Activated CD4-positive, alpha-beta T cell treated with anti-CD3 and anti-CD28 coated beads, Interleukin-10, Interleukin-2, amounts not matched to agents 100 ng/mL and 50 ng/mL, durations not matched to agents 16 hours and 8 hours (primary cell): Measurements from ENCODE around the gene CCL21.
"Not testable (repeated sequence)": the region's sequence is repeated elsewhere in the genome, so short reads cannot be mapped to it uniquely, and the experiment has no call there.

Experiments used
- DNase-seq: peaks from one replicate; pipeline ENCODE4 v3.0.0-alpha.2; 2020

The CCL21 gene

GRCh38 chr9:34710023-34710422 is at the start of gene CCL21:
TSS of gene CCL21 (minus strand) at chr9:34710136. CDS start at chr9:34710066, 70 bp downstream.
- no peak for DNase-seq

DNA sequence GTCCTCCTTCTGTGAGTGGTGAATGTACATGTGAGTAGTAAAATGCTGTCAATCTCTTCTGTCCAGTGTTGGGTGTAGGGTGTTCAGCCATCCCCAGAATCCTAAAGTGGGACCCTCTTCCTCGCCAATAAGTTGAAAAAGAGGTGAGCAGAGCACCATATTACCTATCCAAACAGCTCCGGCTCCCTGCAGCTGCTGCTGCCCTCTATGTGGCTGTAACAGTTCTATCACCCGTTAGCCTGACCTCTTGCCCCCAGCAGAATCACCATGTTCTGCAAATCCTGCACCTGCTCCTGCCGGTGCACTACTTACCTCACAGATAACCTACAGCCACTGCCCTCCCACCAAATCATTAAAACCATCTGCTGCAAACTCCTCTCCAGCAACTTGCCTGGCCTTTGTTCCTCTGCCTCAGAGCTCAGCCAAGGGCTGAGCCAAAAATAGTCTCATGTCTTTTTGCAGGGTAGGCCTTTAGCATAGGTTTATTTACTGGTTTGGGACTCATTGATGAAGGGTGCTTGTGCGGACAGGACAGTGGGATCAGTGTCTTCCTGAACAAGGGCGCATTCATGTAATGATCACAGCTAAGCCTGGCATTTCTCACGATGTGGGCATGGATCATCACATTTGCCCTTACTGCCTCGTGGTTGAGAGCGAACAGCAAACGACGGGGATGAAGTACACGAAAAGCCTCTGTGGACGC is 49.6 kb upstream of the CCL21 start:
- no peak for DNase-seq

DNA sequence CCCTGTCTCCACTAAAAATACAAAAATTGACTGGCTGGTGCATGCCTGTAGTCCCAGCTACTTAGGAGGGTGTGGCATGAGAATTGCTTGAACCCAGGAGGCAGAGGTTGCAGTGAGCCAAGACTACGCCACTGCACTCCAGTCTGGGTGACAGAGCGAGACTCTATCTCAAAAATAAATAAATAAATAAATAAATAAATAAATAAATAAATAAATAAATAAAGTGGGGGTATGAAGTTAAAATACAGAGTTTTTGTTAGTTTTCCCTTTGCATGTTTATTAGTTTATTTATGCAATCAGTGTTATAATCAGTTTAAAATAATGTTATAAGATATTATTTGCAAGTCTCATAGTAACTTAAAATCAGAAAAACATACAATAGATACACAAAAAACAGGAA is 40.4 kb upstream of the CCL21 start:
- not testable (repeated sequence) for DNase-seq

DNA sequence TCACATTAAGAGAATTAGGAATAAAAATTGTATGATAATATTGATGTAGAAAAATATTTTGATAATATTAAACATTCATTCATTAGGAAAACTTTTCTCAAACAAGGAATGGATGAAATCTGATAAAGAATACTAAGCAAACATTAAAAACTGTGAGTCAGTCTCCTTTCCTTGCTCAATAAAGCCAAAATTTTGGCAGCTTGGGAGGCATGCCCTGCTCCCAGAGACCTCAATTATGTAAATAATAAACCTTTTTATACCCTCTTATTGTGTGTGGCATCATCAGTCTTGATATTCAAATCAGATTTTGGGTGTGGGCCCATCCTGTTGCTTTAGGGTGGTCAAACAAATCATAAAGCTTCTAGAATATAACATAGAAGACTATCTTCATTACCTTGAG is 36.6 kb upstream of the CCL21 start:
- DNase-seq: no peak

GRCh38 chr9:34744295-34745221 is 34.6 kb upstream of the CCL21 start:
- no peak for DNase-seq

DNA sequence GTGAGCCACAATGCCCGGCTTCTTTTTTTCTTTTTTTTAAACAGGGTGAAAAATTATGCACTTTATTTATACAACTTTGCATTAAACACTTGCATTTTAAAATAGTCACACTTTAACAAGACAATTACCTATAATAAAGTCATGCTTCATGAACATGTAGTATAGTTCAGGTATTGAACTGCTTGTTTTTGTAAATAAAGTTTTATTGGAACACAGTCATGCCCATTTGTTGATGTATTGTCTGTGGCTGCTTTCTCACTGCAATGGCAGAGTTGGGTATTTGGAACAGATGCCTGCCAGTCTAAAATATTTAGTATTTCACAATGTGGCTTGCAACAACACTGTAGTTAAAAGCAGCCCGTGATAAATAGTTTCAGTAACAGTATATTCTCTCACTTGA is 32.8 kb upstream of the CCL21 start:
- no peak for DNase-seq

DNA sequence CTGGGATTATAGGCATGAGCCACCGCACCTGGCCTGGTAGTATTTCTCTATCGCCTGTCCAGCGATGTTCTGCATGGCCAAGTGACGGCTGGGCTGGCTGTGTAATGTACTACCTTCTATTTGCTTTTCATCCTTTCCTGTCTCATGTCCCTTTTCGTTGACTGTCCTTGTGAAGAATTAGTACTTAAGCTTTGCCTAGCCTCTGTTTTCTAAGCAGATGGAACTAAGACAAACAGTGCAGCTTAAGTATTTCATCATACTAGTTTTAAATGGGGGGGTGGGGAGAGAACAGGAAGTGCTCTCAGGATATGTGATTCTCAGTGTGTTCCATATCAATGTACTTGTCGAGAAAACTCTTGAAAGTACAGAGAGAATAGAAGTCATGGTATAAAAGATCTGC is 31.7 kb upstream of the CCL21 start:
- no peak for DNase-seq

- not testable (repeated sequence) for DNase-seq
These were observed 30.2 kb upstream of the CCL21 start for GRCh38 chr9:34740176-34740575.

- no peak for DNase-seq
These were observed 27.8 kb upstream of the CCL21 start for GRCh38 chr9:34737677-34738260.

DNA sequence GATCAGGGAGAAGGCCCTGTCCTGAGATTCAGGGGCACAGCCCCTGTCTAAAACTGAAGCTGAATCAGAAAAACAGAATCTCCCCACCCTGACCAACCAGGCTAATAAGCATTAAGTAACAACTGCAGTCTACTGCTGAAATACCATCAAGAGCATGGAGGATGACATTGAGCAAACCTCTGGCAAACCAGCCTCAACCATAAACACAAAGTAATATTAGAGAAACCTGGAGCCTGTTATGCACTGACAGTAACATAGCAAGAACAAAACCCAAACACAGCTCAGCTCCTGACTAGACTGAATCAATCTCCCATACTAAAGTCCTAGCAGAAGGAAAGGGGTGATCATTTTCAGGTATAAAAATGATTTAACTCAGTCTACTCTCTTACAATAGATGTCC is 24.8 kb upstream of the CCL21 start:
- no peak for DNase-seq

GRCh38 chr9:34732886-34733285 is 22.9 kb upstream of the CCL21 start:
- no peak for DNase-seq

DNA sequence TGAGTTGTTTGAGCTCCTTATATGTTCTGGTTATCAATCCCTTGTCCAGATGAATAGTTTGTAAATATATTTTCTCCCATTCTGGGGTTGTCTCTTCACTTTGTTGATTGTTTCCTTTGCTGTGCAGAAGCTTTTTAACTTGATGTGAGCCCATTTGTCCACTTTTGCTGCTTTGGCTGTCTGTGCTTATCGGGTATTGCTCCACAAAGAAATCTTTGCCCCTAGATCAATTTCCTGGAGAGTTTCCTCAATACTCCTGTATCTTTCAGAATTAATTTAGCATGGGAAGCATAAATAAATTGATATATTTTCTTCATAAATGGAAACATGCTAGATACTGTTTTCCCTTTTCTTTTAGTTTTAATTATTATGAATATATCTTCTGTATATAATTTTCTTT is 22.5 kb upstream of the CCL21 start:
- no peak for DNase-seq

GRCh38 chr9:34723141-34723540 is 13.2 kb upstream of the CCL21 start:
- no peak for DNase-seq

DNA sequence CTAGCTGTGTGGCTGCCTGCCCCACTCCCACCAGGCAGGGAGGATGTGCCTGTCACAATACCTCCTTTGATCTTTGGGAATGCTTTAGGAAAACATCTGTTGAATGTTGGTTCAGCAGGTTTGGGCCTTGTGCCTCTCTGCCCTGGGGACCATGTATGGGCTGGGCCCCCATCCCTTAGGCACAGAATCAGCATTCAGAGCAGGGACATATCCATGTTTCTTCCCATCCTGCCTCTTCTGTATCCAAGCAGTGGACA is 9.8 kb upstream of the CCL21 start:
- not testable (repeated sequence) for DNase-seq

- no peak for DNase-seq
These were observed 9.3 kb upstream of the CCL21 start for GRCh38 chr9:34719021-34719768.

GRCh38 chr9:34717996-34718614 is 8.2 kb upstream of the CCL21 start:
- no peak for DNase-seq

DNA sequence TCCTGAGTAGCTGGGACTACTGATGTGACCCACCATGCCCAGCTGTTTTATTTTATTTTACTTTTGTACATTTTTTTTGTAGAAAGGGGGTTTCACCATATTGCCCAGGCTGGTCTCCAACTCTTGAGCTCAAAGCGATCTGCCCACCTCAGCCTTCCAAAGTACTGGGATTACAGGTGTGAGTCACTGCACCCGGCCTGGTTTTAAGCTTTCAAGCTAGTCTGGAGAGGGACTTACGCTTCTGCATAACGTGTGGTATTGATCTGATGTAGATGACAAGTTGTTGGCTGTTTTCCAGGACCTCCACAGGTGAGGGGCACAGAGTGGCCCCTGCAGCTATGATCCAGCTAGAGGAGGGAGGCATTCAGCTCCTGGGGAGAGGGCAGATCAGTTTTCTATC is 6.8 kb upstream of the CCL21 start:
- DNase-seq: no peak

- DNase-seq: no peak
These were observed 5.8 kb upstream of the CCL21 start for GRCh38 chr9:34715639-34716215.

DNA sequence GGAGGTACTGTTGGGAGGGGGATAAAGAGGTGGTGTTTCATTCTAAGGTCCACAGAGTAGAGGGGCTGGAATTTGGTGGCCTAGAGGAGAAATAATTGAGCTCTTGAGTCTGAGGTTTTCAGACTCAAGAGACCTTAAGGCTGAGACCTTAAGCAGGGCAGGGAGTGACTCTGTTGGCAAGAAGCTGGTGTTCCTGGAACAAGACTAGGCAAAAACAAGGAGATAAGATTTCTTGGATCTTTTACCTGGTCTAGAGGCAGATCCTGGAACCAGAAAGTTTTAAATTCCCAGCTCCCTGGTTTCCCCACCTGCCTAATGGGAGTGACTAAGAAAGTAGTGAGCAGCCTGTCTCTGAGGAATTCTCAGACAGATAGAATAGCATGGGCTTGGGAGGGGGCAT is 4.1 kb upstream of the CCL21 start:
- DNase-seq: no peak

DNA sequence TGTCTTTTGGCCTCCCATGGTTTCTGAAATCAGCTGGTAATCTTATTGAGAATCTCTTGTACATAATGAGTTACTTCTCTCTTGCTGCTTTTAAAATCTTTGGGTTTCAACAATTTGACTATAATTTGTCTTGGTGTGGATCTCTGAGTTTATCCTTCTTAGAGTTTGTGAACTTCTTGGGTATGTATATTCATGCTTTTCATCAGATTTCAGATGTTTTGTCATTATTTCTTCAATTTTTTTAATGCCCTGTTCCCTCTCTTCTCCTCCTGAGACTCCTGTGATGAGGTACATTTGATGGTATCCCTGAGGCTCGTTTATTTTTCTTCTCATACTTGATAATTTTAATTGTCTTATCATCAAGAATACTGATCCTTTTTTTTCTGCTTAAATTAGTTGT is 2.2 kb upstream of the CCL21 start:
- DNase-seq: no peak

DNA sequence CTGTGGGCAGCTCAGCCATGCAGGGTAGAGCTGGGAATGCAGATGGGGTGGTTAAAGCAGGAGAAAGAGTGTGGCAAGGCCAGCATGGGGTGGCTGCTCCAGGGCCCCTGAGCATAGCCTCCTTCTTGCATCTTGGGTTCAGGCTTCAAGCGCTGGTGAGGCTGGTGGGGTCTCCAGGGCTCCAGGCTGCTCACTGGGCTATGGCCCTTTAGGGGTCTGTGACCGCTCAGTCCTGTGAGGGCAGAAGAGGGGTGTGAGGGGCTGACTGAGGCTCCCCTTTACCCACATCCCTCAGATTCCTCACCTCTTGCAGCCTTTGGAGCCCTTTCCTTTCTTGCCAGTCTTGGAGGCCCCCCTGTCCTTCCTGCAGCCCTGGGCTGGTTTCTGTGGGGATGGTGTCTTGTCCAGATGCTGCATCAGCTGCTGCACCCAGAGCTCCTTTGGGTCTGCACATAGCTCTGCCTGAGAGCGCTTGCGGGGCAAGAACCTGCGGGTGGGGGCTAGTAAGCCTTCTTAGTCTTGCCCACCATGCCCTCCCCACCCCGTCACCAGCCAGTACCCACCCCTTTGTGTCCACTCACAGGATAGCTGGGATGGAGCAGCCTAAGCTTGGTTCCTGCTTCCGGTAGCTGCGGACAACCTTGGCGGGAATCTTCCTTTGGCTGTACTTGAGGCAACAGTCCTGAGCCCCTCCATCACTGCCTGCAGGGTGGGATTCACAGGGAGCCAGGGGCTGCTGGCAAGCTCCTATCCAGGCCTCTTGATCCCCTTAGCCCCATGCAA is 549 bp downstream of the CCL21 start:
- DNase-seq: no peak

GRCh38 chr9:34707130-34707529 is 2.8 kb downstream of the CCL21 start:
- DNase-seq: no peak
